Measurements from ENCODE around the gene TMEM255B.

- TF ChIP-seq CTCF (IDR thresholded peaks at IDR 0.05) (no peak), POLR2A (IDR thresholded peaks at IDR 0.05) (no peak), EP300 (IDR thresholded peaks at IDR 0.05) (no peak)
These were observed 22.7 kb upstream of the TMEM255B start for GRCh38 chr13:113736258-113736731.

All from upper lobe of left lung (tissue), 4 donors.